T-cell (primary cell): ENCODE results near the gene MT1M. TPM values are rescaled to one million over a fixed set of nuclear protein-coding genes. Genes with fewer than 3 reads are reported as not detected.
"Not testable (repeated sequence)": the region's sequence is repeated elsewhere in the genome, so short reads cannot be mapped to it uniquely, and the experiment has no call there.

Source experiments
- ATAC-seq, 4 experiments: fragments of 200-7000 bp in 3 of 4; fragments of 150-1000 bp in 1 of 4; cut with Tn5 transposase; replicated peaks in 1 of 4; 1 replicate in 3 of 4; 2 replicates in 1 of 4; pipeline ENCODE4 v1.10.0; 2021; ENCODE audit warnings: moderate library complexity in 3 of 4, mild to moderate bottlenecking in 2 of 4, moderate number of reproducible peaks in 1 of 4
- CTCF ChIA-PET, 2 donors: fragments of 300-600 bp; sonication (Branson Sonifier 250); formaldehyde crosslinking; loops; one replicate each; lab custom pipeline; 2022; ENCODE audit warnings: antibody characterized with exemption in 2 of 2; lab: Charles Lee
- POLR2A ChIA-PET, 2 donors: fragments of 300-600 bp; sonication (Branson Sonifier 250); formaldehyde crosslinking; loops; one replicate each; lab custom pipeline; 2022; ENCODE audit warnings: antibody characterized with exemption in 2 of 2; lab: Charles Lee
- DNase-seq, 35 experiments: peaks; one replicate each; pipeline versions ENCODE4 v3.0.0 to v3.0.0-alpha.2; 2013 to 2023
- H3K27ac ChIP-seq: one replicate; pipeline ENCODE4 v1.5.1; 2013; ENCODE audit warnings: low read length
- H3K27me3 ChIP-seq, 2 experiments: replicated peaks in 1 of 2; 1 replicate in 1 of 2; 2 replicates in 1 of 2; pipeline versions ENCODE4 v1.6.1 to v1.7.0; 2013; ENCODE audit warnings: low read length in 1 of 2, mixed read lengths in 1 of 2; ENCODE audit not compliant: control insufficient read depth in 2 of 2, insufficient read depth in 2 of 2; ENCODE audit errors: extremely low read depth in 1 of 2
- H3K36me3 ChIP-seq, 2 donors: 1 replicate in 1 of 2; 2 replicates in 1 of 2; pipeline versions ENCODE4 v1.6.1 to v1.7.0; 2013; ENCODE audit warnings: low read length in 1 of 2; ENCODE audit not compliant: control insufficient read depth in 2 of 2, insufficient read depth in 1 of 2; ENCODE audit errors: extremely low read depth in 1 of 2
- H3K4me1 ChIP-seq, 2 experiments: 1 replicate in 1 of 2; 2 replicates in 1 of 2; pipeline versions ENCODE4 v1.6.1 to v1.7.0; 2013; ENCODE audit warnings: low read length in 2 of 2, mixed read lengths in 1 of 2; ENCODE audit not compliant: insufficient read depth in 2 of 2, control insufficient read depth in 1 of 2; ENCODE audit errors: extremely low read depth in 1 of 2
- H3K4me3 ChIP-seq, 2 donors: 1 replicate in 1 of 2; 2 replicates in 1 of 2; pipeline versions ENCODE4 v1.5.1 to v1.7.0; 2013; ENCODE audit warnings: mild to moderate bottlenecking in 2 of 2, low read length in 1 of 2, moderate library complexity in 1 of 2; ENCODE audit not compliant: control insufficient read depth in 1 of 2; ENCODE audit errors: extremely low read depth in 1 of 2
- H3K9me3 ChIP-seq: 2 replicates; pipeline ENCODE4 v1.7.0; 2013
- H3K27ac Mint-ChIP-seq, 2 donors: one replicate each; pipeline ENCODE4 v1.8.0; 2020 to 2021; ENCODE audit warnings: mild to moderate bottlenecking in 2 of 2, mixed read lengths in 2 of 2
- H3K27me3 Mint-ChIP-seq, 2 donors: one replicate each; pipeline ENCODE4 v1.8.0; 2021 to 2022; ENCODE audit warnings: mixed read lengths in 2 of 2
- H3K36me3 Mint-ChIP-seq: one replicate; pipeline ENCODE4 v1.8.0; 2021; ENCODE audit warnings: mixed read lengths
- H3K4me1 Mint-ChIP-seq, 3 donors: one replicate each; pipeline ENCODE4 v1.8.0; 2020 to 2022; ENCODE audit warnings: mixed read lengths in 3 of 3, mild to moderate bottlenecking in 1 of 3
- H3K4me3 Mint-ChIP-seq, 3 donors: one replicate each; pipeline ENCODE4 v1.8.0; 2020 to 2022; ENCODE audit warnings: mild to moderate bottlenecking in 3 of 3, mixed read lengths in 3 of 3, moderate library complexity in 3 of 3
- H3K9me3 Mint-ChIP-seq, 3 donors: one replicate each; pipeline ENCODE4 v1.8.0; 2020 to 2022; ENCODE audit warnings: mixed read lengths in 3 of 3
- WGBS: methylation state at CpG from one replicate; pipeline ENCODE4 v1.1.5; 2013; ENCODE audit warnings: missing lambda C conversion rate; ENCODE audit not compliant: insufficient coverage; 5-methylcytosine and 5-hydroxymethylcytosine counted together
- total RNA-seq, 35 experiments: library from RNA in 6 of 35; stranded (reverse) in 6 of 35; fragments of 120-200 nt in 1 of 35; gene quantifications; one replicate each; pipeline versions ENCODE4 v1.2.1 to v1.2.4 and lab custom pipeline; 2013 to 2026

The MT1M gene
- total RNA-seq, 5 donors from 2014 or later (not counting 1 experiment from before 2014, with no cell fraction given), result not detected

- CTCF ChIA-PET, result interaction anchor here in 1 of 2 donors (0.6 kb wide), 1 partner anchor 303 kb away, joined by 3 read pairs; no protein-coding TSS in a partner anchor
- not testable (repeated sequence) for H3K4me3 ChIP-seq, H3K36me3 Mint-ChIP-seq, H3K9me3 ChIP-seq, H3K9me3 Mint-ChIP-seq, H3K27ac ChIP-seq, H3K36me3 ChIP-seq, H3K4me3 Mint-ChIP-seq, H3K27ac Mint-ChIP-seq, ATAC-seq, DNase-seq
- H3K27me3 ChIP-seq, result peaks cover 19 to 31% of the 10 kb centered on the region in 2 experiments
- Mint-ChIP-seq H3K4me1 (peaks cover 21 to 22% (median 22%) of the 10 kb centered on the region in 3 donors), H3K27me3 (peaks cover 0 to 27% of the 10 kb centered on the region in 2 donors)
- peaks cover 3 to 32% of the 10 kb centered on the region in 2 experiments for H3K4me1 ChIP-seq
- 88% methylated on average over 4 of the region's 4 CpGs for WGBS
- POLR2A ChIA-PET, result interaction anchor here in 1 of 2 donors (0.6 kb wide), 1 partner anchor 12 kb away, joined by 3 read pairs; no protein-coding TSS in a partner anchor
These were observed 10.6 kb upstream of the MT1M start for GRCh38 chr16:56621665-56622445.

- not testable (repeated sequence) for H3K27ac ChIP-seq, H3K9me3 Mint-ChIP-seq, H3K4me3 Mint-ChIP-seq, DNase-seq, H3K36me3 Mint-ChIP-seq, H3K9me3 ChIP-seq, H3K4me3 ChIP-seq, H3K36me3 ChIP-seq, ATAC-seq, H3K27ac Mint-ChIP-seq
- peaks cover 0 to 21% of the 10 kb centered on the region in 2 experiments for H3K4me1 ChIP-seq
- CTCF ChIA-PET, result interaction anchor here in 1 of 2 donors (0.6 to 1.1 kb wide), 3 partner anchors 10 to 605 kb away, joined by 3 read pairs; no protein-coding TSS in a partner anchor
- WGBS, result no CpG with 5 or more reads among the region's 5 CpGs
- H3K27me3 ChIP-seq, result peaks cover 16 to 22% of the 10 kb centered on the region in 2 experiments
- Mint-ChIP-seq H3K4me1 (peaks cover 13 to 18% (median 16%) of the 10 kb centered on the region in 3 donors), H3K27me3 (peaks cover 0 to 21% of the 10 kb centered on the region in 2 donors)
- POLR2A ChIA-PET, result interaction anchor here in 1 of 2 donors (0.6 to 1.1 kb wide), 2 partner anchors 13 to 60 kb away, joined by 3 to 4 read pairs; no protein-coding TSS in a partner anchor
These were observed 9.3 kb upstream of the MT1M start for GRCh38 chr16:56623184-56623583.

GRCh38 chr16:56623637-56624036, 8.8 kb upstream of the MT1M start:
- Mint-ChIP-seq H3K27me3 (peaks cover 0 to 16% of the 10 kb centered on the region in 2 donors), H3K36me3 (no peaks in the 10 kb centered on the region), H3K4me1 (peaks cover 13 to 18% (median 16%) of the 10 kb centered on the region in 3 donors), H3K27ac (no peak overlapping the region), H3K9me3 (no peaks in the 10 kb centered on the region), H3K4me3 (no peak overlapping the region)
- H3K4me3 ChIP-seq, result no peak overlapping the region
- peaks cover 0 to 21% of the 10 kb centered on the region in 2 experiments for H3K4me1 ChIP-seq
- peaks cover 14 to 20% of the 10 kb centered on the region in 2 experiments for H3K27me3 ChIP-seq
- no CpG with 5 or more reads among the region's 2 CpGs for WGBS
- H3K9me3 ChIP-seq, result no peaks in the 10 kb centered on the region
- no peak for ATAC-seq
- DNase-seq, result no peak
- H3K27ac ChIP-seq, result no peak overlapping the region
- ChIA-PET CTCF (interaction anchor here (0.6 to 1.1 kb wide), 6 partner anchors 11 to 605 kb away, joined by 3 to 6 read pairs (median 4); partner anchors contain the start of gene MT2A (in 1 of the 2)), POLR2A (interaction anchor here (0.6 to 1.1 kb wide), 3 partner anchors 13 to 60 kb away, joined by 3 to 10 read pairs (median 4); no protein-coding TSS in a partner anchor)
- no peaks in the 10 kb centered on the region for H3K36me3 ChIP-seq

GRCh38 chr16:56625140-56625942, 7.1 kb upstream of the MT1M start, which contains the start of gene MT1E:
TSS of gene MT1E (plus strand) at chr16:56625781. CDS start at chr16:56625852, 71 bp downstream.
- Histone ChIP-seq H3K9me3 (no peaks in the 10 kb centered on the region), H3K4me3 (peak within 1 kb of the TSS; percentile 56 to 65), H3K27me3 (peaks cover 17 to 20% of the 10 kb centered on the region in 2 experiments), H3K36me3 (no peaks in the 10 kb centered on the region), H3K4me1 (peaks cover 0 to 21% of the 10 kb centered on the region in 2 experiments), H3K27ac (peak within 1 kb of the TSS; percentile 29)
- H3K4me1 Mint-ChIP-seq, result peaks cover 13 to 20% (median 16%) of the 10 kb centered on the region in 3 donors
- H3K36me3 Mint-ChIP-seq, result no peaks in the 10 kb centered on the region
- POLR2A ChIA-PET, result interaction anchor here (0.5 to 1.1 kb wide), 4 partner anchors 17 to 312 kb away, joined by 3 to 9 read pairs (median 6); partner anchors contain the start of gene MT2A (in 1 of the 2)
- H3K4me3 Mint-ChIP-seq, result peak within 1 kb of the TSS; percentile 82 to 88 (median 86)
- no peaks in the 10 kb centered on the region for H3K9me3 Mint-ChIP-seq
- peaks cover 4 to 12% of the 10 kb centered on the region in 2 donors for H3K27me3 Mint-ChIP-seq
- peak within 1 kb of the TSS; percentile 58 to 82 for H3K27ac Mint-ChIP-seq
- WGBS, result 5% methylated on average over 62 of the region's 62 CpGs
- CTCF ChIA-PET, result interaction anchor here in 1 of 2 donors (1.0 kb wide), 1 partner anchor 77 kb away, joined by 7 read pairs; no protein-coding TSS in a partner anchor
- ATAC-seq (peak; percentile 91 to 94 (median 94)), DNase-seq (peak in 23 of 35 experiments; percentile 15 to 77 (median 37))

- peak overlapping the region; percentile 82 to 88 (median 86) for H3K4me3 Mint-ChIP-seq
- ATAC-seq (peak in 3 of 4 experiments; percentile 24 to 39 (median 25)), DNase-seq (no peak)
- peaks cover 8 to 19% of the 10 kb centered on the region in 2 donors for H3K27me3 Mint-ChIP-seq
- peaks cover 13 to 20% (median 16%) of the 10 kb centered on the region in 3 donors for H3K4me1 Mint-ChIP-seq
- WGBS, result 26% methylated on average over 8 of the region's 16 CpGs
- H3K9me3 Mint-ChIP-seq, result no peaks in the 10 kb centered on the region
- POLR2A ChIA-PET, result interaction anchor here (0.5 to 1.1 kb wide), 4 partner anchors 18 to 311 kb away, joined by 3 to 9 read pairs (median 6); partner anchors contain the start of gene MT2A (in 1 of the 2)
- Histone ChIP-seq H3K36me3 (no peaks in the 10 kb centered on the region), H3K4me3 (peak overlapping the region; percentile 56 to 65), H3K9me3 (no peaks in the 10 kb centered on the region), H3K4me1 (peaks cover 0 to 21% of the 10 kb centered on the region in 2 experiments), H3K27me3 (peaks cover 17 to 23% of the 10 kb centered on the region in 2 experiments), H3K27ac (peak overlapping the region; percentile 29)
- H3K36me3 Mint-ChIP-seq, result no peaks in the 10 kb centered on the region
- H3K27ac Mint-ChIP-seq, result peak overlapping the region; percentile 34 to 69
- CTCF ChIA-PET, result interaction anchor here in 1 of 2 donors (1.0 kb wide), 1 partner anchor 76 kb away, joined by 7 read pairs; no protein-coding TSS in a partner anchor
These were observed 6.4 kb upstream of the MT1M start for GRCh38 chr16:56625943-56626654.
